Limb (tissue), 2 donors: ENCODE data around the gene ICAM1.

Experiments
- DNase-seq, 2 donors: peaks; one replicate each; pipeline ENCODE4 v3.0.0-alpha.2; 2016; ENCODE audit errors: extremely low spot score in 2 of 2

The ICAM1 gene

DNA sequence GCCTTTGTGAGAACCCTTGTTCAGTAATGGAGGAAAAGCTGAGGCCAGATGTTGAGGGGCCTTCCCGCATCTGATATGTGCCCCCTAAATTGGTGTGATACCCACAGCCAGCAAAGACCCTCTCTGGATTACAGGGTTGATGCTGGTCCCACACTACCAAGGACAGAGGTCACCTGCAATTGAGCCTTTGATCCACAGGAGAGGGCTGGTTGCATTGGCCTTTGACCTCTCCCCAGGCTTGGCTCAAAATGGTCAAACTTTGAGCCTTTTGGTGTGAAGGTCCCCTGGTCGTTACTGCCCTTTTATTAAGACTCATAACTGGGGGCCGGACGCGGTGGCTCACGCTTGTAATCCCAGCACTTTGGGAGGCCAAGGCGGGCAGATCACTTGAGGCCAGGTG is 27.3 kb upstream of the ICAM1 start:
- DNase-seq, result no peak

DNA sequence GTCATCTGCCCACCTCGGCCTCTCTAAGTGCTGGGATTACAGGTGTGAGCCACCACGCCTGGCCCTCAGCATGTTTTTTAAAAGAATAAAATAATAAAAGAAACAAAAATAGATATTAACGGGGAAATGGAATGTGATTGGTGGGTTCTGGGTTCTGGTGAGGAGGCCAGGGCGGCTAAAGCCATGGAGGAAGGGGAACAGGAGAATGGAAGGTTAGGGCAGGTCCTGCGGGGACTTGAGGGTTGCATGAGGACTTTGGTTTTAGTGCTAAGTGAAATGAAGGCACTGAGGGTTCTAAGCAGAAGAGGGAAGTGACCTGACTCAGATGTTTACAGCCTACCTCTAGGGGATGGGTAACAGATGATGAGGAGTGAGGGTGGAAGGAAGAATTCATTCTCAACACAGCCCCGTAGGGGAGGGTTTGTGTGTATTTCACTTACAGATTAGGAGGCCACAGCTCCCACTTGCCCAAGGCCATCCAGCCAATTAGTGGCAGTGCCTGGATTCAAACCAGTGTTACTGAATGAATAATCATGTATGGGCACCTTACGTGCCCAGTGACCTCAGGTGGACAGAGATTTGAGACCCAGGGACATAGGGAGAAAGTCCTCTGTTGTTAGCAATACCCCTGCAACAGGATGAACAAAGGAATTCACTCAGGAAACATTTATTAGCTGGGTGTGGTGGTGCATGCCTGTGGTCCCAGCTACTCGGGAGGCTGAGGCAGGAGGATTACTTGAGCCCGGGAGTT is 25.6 kb upstream of the ICAM1 start:
- no peak for DNase-seq

DNA sequence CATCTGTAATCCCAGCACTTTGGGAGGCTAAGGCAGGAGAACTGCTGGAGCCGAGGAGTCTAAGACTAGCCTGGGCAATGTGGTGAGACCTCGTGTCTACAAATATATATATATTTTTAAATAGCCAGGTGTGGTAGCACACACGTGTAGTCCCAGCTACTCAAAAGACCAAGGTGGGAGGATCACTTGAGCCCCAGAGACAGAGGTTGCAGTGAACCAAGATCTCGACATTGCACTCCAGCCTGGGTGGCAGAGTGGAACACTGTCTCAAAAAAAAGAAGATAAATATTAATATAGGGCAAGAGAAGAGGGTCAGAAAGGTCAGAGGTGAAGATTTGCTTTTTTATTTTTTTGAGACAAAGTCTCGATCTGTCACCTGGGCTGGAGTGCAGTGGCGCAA is 24.4 kb upstream of the ICAM1 start:
- DNase-seq, result no peak

DNA sequence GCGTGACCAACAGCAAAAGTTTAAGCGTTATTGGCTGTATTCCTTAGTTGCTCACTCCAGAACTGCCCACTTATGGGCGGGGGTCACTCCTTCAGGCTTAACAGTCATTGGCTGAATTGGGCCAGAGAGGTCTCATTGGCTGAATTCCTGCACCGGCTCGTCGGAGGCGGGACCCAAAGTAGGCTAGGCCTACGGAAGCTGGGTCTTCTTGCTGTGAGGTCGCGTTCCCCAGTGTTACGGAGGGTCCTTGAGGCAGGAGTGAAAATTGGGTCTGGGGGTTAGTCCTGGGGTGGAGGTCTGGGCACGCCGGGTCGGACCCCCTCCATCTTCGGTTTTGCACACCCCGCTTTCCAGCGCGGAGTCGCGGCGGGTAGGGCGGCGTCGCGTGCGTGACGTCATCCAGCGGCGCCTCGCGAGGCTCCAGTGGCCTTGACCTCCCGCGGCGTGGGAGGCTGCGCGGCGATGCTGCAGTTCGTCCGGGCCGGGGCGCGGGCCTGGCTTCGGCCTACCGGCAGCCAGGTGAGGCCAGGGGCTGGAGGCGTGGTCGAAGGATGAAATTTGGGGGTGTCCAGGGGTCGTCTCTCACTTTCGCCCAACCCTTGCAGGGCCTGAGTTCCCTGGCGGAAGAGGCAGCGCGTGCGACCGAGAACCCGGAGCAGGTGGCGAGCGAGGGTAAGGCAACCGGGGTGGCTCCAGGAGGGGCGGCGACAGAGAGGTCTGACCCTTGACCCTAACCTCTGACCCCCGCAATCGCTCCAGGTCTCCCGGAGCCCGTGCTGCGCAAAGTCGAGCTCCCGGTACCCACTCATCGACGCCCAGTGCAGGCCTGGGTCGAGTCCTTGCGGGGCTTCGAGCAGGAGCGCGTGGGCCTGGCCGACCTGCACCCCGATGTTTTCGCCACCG is 18.9 kb upstream of the ICAM1 start, which contains the start of gene MRPL4:
Gene MRPL4 (plus strand): TSS at position 423 of the 903 bp plus-strand sequence. CDS start 40 bp downstream, at position 463.
- peak; percentile 96 to 100 for DNase-seq

DNA sequence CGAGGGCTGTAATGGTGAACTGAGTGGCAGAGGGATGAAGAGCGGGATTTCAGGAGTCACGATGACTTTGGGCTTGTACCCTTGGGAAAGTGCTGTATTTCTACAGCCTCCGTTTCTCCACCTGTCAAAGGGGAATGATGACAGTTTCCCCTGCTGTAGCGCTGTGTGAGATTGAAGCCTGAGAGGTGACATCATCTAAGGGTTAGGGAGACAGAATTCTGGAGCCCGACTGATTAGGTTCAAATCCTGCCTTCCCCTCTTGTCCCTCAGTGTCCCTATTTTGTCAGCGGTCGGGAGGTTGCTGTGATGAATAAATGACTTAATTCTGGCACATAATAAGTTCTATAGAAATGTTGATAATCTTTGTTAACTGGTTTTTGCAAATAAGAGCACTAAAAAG is 18.2 kb upstream of the ICAM1 start:
- no peak for DNase-seq

DNA sequence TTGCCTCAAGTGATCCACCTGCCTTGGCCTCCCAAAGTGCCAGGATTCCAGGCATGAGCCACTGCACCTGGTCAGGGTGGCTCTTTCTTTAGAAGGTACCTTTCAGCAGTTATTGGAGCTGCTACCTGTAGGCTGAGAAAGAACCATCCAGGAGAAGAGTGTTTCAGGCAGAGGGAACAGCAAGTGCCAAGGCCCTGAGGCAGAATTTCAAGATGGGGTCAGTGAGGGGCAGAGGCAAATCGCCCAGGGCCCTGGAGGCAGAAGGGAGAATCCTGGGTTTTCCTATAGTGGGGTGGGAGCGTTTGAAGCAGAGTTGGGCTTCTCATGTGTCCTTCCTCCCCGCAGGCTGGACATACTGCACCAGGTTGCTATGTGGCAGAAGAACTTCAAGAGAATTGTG is 16.7 kb upstream of the ICAM1 start:
- no peak for DNase-seq

DNA sequence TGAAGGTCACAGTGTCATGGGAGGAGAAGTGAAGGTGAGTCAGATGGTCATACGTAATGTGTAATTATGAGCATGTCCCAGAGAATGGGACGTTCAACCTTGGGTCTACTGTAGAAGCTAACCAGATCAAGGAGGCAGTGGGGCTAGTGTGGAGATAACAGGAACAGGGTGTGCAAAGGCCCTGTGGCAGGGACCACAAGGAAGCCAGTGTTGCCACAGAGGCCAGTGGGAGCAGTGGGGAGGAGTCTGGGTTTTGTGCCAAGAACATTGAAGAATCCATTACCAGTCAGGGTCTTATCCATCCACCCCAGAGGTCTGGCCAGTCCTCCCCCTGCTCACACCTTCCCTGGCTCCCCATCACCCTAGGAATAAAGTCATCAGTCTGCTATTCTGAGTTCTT is 15.6 kb upstream of the ICAM1 start:
- DNase-seq, result no peak

DNA sequence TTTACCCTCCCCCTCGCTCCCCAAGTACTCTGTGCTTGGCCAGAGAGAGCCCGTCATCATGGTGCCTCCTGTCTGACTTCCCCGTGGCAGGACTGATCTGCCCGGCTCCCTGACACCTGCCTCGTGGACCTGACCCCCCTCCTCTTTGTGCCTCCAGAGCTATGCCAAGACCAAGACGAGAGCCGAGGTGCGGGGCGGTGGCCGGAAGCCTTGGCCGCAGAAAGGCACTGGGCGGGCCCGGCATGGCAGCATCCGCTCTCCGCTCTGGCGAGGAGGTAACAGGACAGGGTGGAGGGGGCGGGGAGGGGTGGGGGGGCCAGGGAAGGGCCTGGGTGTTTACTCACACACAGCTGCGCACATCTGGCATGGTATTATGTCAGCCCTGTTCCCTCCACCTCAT is 14.4 kb upstream of the ICAM1 start:
- DNase-seq, result no peak

DNA sequence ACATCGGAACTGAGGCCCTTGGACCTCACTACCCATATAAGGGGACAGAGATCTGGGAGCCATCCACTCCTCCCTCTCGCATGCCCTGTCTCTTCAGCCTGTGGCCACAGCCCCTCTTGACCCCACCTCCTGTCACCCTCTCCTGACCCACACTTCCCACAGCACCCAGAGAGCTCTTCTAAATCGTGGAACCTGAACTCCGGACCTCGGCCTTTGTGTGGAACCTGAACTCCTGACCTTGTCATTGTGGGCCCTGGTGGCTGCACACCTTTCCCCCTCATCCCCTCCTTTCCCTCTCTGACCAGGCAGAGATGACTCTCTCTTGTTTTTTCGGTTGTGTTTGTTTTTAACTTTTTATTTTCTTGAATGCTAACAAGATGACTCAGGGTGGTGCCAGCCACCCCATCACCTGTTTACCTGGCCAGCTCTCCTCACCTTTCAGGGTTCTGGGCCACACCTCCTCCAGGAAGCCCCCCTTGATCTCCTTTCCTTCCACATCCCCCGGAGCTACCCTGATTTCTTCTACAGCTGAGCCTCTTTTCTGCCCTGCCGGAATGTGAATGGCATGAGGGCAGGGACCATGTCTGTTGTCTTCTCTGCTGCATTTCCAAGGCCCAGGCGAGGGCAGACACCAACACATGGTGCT is 13.8 kb upstream of the ICAM1 start:
- no peak for DNase-seq

DNA sequence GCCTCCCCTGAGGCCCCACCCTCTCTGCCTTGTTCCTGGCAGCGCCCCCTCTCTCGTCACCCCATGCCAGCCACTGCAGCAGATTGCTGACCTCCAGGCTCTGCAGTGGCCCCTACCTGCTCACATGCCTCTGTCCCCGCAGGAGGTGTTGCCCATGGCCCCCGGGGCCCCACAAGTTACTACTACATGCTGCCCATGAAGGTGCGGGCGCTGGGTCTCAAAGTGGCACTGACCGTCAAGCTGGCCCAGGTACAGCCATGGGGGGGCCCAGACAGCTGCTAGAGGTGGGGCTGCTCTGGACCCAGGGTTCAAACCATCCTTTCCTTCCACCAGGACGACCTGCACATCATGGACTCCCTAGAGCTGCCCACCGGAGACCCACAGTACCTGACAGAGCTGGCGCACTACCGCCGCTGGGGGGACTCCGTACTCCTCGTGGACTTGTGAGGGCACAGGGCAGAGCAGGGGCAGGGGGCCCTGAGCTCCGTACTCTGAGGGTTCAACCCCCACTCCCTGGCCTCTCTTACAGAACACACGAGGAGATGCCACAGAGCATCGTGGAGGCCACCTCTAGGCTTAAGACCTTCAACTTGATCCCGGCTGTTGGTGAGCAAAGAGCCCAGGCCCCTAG is 12.7 kb upstream of the ICAM1 start:
- DNase-seq, result no peak

DNA sequence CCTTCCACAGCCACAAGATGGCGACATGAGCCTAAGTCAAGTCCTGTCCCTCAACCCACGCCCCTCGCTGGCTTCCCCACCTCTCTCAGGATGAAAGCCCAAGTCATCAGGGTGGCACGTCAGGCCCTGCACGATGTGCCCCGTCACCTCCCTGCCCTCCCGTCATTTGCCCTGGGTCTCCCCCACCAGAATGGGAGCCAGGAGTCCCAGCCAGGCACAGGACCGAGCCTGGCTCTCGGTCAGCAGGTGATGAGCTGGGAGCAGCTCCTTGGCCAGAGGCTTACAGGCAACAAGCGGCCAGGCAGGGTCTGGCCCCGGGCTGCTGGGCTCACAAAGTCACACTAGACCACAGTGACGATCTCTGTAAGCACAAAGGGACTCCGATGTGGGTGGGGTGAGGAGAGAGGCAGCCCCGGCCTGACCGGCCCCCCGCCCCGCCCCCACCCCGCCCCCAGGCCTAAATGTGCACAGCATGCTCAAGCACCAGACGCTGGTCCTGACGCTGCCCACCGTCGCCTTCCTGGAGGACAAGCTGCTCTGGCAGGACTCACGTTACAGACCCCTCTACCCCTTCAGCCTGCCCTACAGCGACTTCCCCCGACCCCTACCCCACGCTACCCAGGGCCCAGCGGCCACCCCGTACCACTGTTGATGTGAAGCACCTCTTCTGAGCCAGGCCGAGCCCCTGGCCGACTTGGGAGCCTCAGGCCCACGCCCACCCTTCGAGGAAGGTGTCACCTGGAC is 11.6 kb upstream of the ICAM1 start:
- peak; percentile 75 to 86 for DNase-seq

DNA sequence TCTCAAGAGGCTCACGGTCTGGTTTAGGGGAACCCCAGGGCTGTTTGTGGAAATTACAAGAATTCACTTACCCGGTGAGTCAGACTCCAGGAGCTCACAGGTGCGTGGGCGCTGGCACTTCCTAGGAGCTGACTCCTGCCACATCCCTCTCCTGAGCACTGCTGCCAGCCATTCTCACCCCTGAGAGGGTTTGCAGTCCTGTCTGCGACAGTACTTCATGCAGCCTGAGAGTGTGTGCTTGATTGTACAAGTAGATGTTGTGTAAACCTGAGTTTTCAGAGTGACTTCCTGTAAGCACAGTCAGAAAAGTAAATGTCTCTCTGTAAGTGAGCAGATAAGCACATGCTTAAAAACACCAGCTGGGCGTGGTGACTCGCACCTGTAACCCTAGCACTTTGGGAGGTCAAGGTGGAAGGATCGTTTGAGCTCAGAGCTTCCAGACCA is 10.8 kb upstream of the ICAM1 start:
- no peak for DNase-seq

DNA sequence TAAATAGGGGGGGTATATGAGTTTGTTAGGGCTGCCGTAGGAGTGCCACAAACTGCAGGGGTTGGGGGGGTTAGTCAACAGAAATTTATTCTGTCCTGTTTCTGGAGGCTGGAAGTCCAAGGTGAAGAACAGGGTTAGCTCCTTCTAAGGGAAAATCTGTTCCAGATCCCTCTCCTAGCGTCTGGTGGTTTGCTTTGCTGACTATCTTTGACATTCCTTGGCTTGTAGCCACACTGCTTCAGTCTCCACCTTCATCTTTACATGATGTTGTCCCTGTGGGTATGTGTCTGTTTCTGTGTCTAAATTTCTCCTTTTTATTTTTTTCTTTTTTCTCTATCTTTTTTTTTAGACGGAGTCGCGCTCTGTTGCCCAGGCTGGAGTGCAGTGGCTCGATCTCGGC is 8.1 kb upstream of the ICAM1 start:
- DNase-seq, result no peak

DNA sequence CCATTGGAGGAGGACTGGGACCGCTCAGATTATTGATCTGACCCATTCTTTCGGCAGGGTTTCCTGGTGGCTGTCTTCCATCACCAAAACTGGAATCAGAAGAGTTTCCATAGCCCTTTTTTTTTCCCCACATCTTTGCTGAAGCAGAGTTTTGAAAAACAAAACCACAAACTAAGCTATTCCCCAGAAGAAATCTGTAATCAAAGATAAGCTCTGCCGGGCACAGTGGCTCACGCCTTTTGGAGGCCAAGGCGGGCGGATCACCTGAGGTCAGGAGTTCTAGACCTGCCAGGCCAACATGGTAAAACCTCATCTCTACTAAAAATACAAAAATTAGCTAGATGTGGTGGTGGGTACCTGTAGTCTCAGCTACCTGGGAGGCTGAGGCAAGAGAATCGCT is 4.2 kb upstream of the ICAM1 start:
- no peak for DNase-seq

DNA sequence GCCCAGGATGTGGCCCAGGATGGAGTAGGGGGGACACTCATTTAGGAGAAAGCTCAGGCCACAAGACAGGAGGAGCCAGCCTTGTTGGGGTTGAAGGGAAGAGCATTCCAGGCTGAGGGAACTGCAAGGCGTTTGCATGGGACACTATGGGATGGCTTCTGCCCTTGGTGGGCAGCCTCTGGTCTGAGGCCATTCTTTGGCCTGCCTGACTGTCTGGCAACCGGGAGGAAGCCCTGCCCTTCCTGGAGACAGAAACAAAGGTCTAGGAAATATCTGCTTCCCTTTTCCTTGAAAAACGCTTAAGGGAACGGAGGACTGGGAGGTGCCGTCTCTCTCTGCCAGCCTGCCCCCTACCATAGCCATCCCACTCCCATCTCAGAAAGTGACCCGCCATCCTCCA is 2.8 kb upstream of the ICAM1 start:
- DNase-seq, result no peak

DNA sequence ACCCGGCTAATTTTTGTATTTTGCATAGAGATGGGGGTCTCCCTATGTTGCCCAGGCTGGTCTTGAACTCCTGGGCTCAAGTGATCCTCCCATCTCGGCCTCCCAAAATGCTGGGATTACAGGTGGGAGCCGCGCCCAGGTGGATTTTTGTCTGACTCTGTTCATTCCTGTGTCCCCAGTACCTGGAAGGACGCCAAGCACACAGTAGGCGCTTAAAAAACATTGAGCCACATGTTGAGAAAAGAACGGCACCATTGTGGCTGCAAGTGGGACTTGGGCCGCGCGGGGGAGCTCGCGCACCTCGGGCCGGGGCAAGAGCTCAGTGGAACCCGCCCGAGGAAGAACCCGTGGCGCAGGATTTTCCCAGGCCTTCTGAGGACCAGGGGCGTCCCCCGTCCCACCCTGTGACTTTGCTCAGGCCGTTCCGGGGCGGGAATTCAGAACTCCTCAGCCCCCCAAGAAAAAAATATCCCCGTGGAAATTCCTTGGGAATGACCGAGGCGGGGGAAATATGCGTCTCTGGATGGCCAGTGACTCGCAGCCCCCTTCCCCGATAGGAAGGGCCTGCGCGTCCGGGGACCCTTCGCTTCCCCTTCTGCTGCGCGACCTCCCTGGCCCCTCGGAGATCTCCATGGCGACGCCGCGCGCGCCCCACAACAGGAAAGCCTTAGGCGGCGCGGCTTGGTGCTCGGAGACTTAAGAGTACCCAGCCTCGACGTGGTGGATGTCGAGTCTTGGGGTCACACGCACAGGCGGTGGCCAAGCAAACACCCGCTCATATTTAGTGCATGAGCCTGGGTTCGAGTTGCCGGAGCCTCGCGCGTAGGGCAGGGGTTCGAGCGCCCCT is 1.4 kb upstream of the ICAM1 start:
- DNase-seq, result peak; percentile 58 to 89

DNA sequence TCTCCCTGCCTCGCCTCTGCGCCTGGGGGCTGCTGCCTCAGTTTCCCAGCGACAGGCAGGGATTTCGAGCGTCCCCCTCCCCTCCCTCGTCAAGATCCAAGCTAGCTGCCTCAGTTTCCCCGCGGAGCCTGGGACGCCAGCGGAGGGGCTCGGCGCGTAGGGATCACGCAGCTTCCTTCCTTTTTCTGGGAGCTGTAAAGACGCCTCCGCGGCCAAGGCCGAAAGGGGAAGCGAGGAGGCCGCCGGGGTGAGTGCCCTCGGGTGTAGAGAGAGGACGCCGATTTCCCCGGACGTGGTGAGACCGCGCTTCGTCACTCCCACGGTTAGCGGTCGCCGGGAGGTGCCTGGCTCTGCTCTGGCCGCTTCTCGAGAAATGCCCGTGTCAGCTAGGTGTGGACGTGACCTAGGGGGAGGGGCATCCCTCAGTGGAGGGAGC is 722 bp upstream of the ICAM1 start:
- peak in 1 of 2 donors; percentile 42 for DNase-seq

DNA sequence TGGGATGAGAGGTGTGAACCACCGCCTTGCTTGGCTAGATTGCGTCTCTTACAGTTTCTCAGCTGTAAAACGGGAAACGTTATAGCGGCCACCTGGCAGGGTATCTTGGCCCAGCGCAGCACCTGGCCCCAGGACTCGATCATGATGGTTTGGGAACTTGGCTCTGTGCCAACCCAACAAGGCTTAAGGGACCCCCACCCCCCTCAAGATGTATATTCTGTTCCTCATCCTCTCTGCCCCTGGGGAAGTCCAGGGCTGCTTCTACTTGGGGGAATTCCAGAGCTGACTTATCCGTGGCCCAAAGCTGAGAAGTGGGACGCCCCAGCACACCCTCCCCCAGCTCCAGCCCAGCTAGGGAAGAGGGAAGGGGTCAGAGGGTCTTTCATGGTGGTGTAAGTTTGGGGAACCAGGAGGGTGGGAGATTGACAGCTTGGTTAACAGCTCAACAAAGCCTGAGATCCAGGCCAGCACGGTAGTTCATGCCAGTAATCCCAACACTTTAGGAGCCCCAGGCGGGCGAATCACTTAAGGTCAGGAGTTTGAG is 695 bp downstream of the ICAM1 start:
- DNase-seq, result no peak

DNA sequence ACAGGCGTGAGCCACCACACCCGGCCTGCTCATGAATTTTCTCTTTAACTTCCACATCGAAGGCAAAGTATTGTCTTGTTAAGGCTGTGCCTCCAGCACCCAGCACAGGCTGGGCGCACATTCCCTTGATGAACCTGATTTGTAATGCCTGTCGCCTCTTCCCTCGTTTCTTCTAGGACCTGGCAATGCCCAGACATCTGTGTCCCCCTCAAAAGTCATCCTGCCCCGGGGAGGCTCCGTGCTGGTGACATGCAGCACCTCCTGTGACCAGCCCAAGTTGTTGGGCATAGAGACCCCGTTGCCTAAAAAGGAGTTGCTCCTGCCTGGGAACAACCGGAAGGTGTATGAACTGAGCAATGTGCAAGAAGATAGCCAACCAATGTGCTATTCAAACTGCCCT is 3.7 kb downstream of the ICAM1 start:
- DNase-seq, result no peak
